HepG2 (cell line): ENCODE data around the gene VPS13D. TPM values are rescaled to one million over a fixed set of nuclear protein-coding genes. Genes with fewer than 3 reads are reported as not detected.

Experiments
- ATAC-seq: fragments of 200-7000 bp; cut with Tn5 transposase; 3 replicates; pipeline ENCODE4 v1.9.1; 2020; ENCODE audit warnings: mild to moderate bottlenecking, moderate library complexity
- BruUV-seq: library from RNA; stranded (reverse); fragments of 400-500 nt; replicated peaks from 2 replicates; lab custom pipeline; 2021; lab: Mats Ljungman, UMichigan
- CTCF ChIA-PET: fragments of 300-600 bp; formaldehyde crosslinking; extraction: SDS; loops from one replicate; lab custom pipeline; 2021; ENCODE audit warnings: low total read pairs, inconsistent platforms, low intra/inter-chr PET ratio; lab: Yijun Ruan, JAX
- POLR2A ChIA-PET: fragments of 350-600 bp; sonication (Branson Sonifier 250); formaldehyde crosslinking; loops from one replicate; lab custom pipeline; 2020; ENCODE audit warnings: antibody characterized with exemption, inconsistent platforms; lab: Yijun Ruan, JAX
- DNase-seq: peaks from one replicate; pipeline ENCODE4 v3.0.0-alpha.2; 2015; ENCODE audit warnings: low spot score
- FAIRE-seq: peaks from 3 replicates; lab custom pipeline; 2011; peaks lifted over from hg19 to GRCh38; lab: Jason Lieb, UNC
- H2AFZ ChIP-seq: one replicate; pipeline ENCODE4 v1.6.1; 2011; ENCODE audit warnings: low read length, inconsistent platforms
- H3K27ac ChIP-seq: fragments of 300-600 bp; 3 replicates; pipeline ENCODE4 v1.8.0; 2011; ENCODE audit warnings: mixed run types, mild to moderate bottlenecking, mixed read lengths, low read length, inconsistent platforms; ENCODE audit not compliant: insufficient read depth; ENCODE audit errors: extremely low read length
- H3K27me3 ChIP-seq, 2 experiments: fragments of 200-600 bp in 1 of 2; 2 replicates in 1 of 2; 3 replicates in 1 of 2; pipeline versions ENCODE4 v1.6.0 to v1.8.0; 2011; ENCODE audit warnings: low read length in 2 of 2, mild to moderate bottlenecking in 2 of 2, moderate library complexity in 2 of 2, inconsistent platforms in 1 of 2; ENCODE audit not compliant: insufficient read depth in 2 of 2, control insufficient read depth in 1 of 2
- H3K36me3 ChIP-seq, 2 experiments: fragments of 200-600 bp in 1 of 2; replicated peaks in 1 of 2; 2 replicates in 1 of 2; 3 replicates in 1 of 2; pipeline versions ENCODE4 v1.5.1 to v1.8.0; 2011; ENCODE audit warnings: low read length in 2 of 2, inconsistent platforms in 1 of 2; ENCODE audit not compliant: insufficient read depth in 2 of 2, control insufficient read depth in 1 of 2
- H3K4me1 ChIP-seq: 2 replicates; pipeline ENCODE4 v1.5.1; 2012; ENCODE audit warnings: low read length, inconsistent platforms; ENCODE audit not compliant: insufficient read depth
- H3K4me2 ChIP-seq: 2 replicates; pipeline ENCODE4 v1.6.0; 2011; ENCODE audit warnings: low read depth, low read length, inconsistent platforms
- H3K4me3 ChIP-seq, 3 experiments: fragments of 200-600 bp in 1 of 3; sonication (generic), shearing (Covaris generic) in 1 of 3; replicated peaks in 1 of 3; 2 replicates each; pipeline ENCODE4 v1.5.1; 2011 to 2016; ENCODE audit warnings: low read length in 3 of 3, inconsistent platforms in 2 of 3, low read depth in 2 of 3, mild to moderate bottlenecking in 2 of 3, control low read depth in 1 of 3, mixed read lengths in 1 of 3; ENCODE audit not compliant: insufficient read depth in 1 of 3
- H3K79me2 ChIP-seq: one replicate; pipeline ENCODE4 v1.6.1; 2011; ENCODE audit warnings: low read length, inconsistent platforms; ENCODE audit not compliant: insufficient read depth
- H3K9ac ChIP-seq: 2 replicates; pipeline ENCODE4 v1.6.0; 2011; ENCODE audit warnings: mild to moderate bottlenecking, low read depth, low read length, inconsistent platforms; ENCODE audit not compliant: insufficient read depth
- H3K9me3 ChIP-seq: 2 replicates; pipeline ENCODE4 v1.5.1; 2012; ENCODE audit warnings: mild to moderate bottlenecking, low read length
- H4K20me1 ChIP-seq: 2 replicates; pipeline ENCODE4 v1.6.0; 2011; ENCODE audit warnings: inconsistent platforms, mild to moderate bottlenecking, low read length, moderate library complexity; ENCODE audit not compliant: insufficient read depth
- ELF3 ChIP-seq: IDR thresholded peaks from 2 replicates; pipeline ENCODE4 v1.6.1; 2016; ENCODE audit warnings: missing genetic modification reagents, missing compliant biosample characterization
- LRRFIP1 ChIP-seq: sonication (generic); formaldehyde crosslinking; conservative IDR thresholded peaks from 2 replicates; pipeline ENCODE4 v1.4.0; 2020; ENCODE audit warnings: missing genetic modification reagents
- PAXIP1 ChIP-seq: sonication (generic); formaldehyde crosslinking; conservative IDR thresholded peaks from 2 replicates; pipeline ENCODE4 v1.4.0; 2020; ENCODE audit warnings: mild to moderate bottlenecking, missing genetic modification reagents, moderate library complexity
- REPIN1 ChIP-seq: sonication (generic); formaldehyde crosslinking; IDR thresholded peaks from 2 replicates; pipeline ENCODE4 v1.8.0; 2022; ENCODE audit warnings: missing genetic modification reagents, low read depth, mild to moderate bottlenecking, borderline replicate concordance
- RFX1 ChIP-seq: fragments of 450-650 bp; IDR thresholded peaks from 2 replicates; pipeline ENCODE4 v1.6.1; 2017
- RFX5 ChIP-seq: IDR thresholded peaks from 2 replicates; pipeline ENCODE4 v1.6.1; 2011; ENCODE audit warnings: low read depth, low read length, improper control_type of control experiment
- SAFB2 ChIP-seq: sonication (generic); formaldehyde crosslinking; IDR thresholded peaks from 2 replicates; pipeline ENCODE4 v1.5.1; 2020; ENCODE audit warnings: missing genetic modification reagents, low read depth, mild to moderate bottlenecking, borderline replicate concordance
- ZNF18 ChIP-seq: sonication (generic); formaldehyde crosslinking; IDR thresholded peaks from 2 replicates; pipeline ENCODE4 v1.8.0; 2022; ENCODE audit warnings: mild to moderate bottlenecking, missing genetic modification reagents; ENCODE audit not compliant: insufficient replicate concordance
- ZNF33B ChIP-seq: sonication (generic); formaldehyde crosslinking; IDR thresholded peaks from 2 replicates; pipeline ENCODE4 v1.5.1; 2020; ENCODE audit warnings: mild to moderate bottlenecking, missing genetic modification reagents
- ZNF414 ChIP-seq: sonication (generic); formaldehyde crosslinking; IDR thresholded peaks from 2 replicates; pipeline ENCODE4 v1.5.0; 2020; ENCODE audit warnings: missing genetic modification reagents
- ZNF557 ChIP-seq: sonication (generic); formaldehyde crosslinking; IDR thresholded peaks from 2 replicates; pipeline ENCODE4 v1.4.0; 2020; ENCODE audit warnings: missing genetic modification reagents
- ZNF605 ChIP-seq: sonication (generic); formaldehyde crosslinking; IDR thresholded peaks from 2 replicates; pipeline ENCODE4 v1.8.0; 2022; ENCODE audit warnings: mild to moderate bottlenecking, missing genetic modification reagents
- ZNF784 ChIP-seq: sonication (generic); formaldehyde crosslinking; IDR thresholded peaks from 2 replicates; pipeline ENCODE4 v1.5.1; 2020; ENCODE audit warnings: missing genetic modification reagents, mild to moderate bottlenecking, borderline replicate concordance
- WGBS: methylation state at CpG from one replicate; pipeline ENCODE4 v1.1.6; 2017; ENCODE audit warnings: low lambda C conversion rate; 5-methylcytosine and 5-hydroxymethylcytosine counted together
- in situ Hi-C: cut with HindIII; loops from 2 replicates; pipeline ENCODE4 v1.10.0; 2017; ENCODE audit warnings: low pct_unique_long_range_greater_than_20kb; ENCODE audit not compliant: extremely low pct_ligation_motif_present
- intact Hi-C: fragments of 100-400 bp; cut with micrococcal nuclease; formaldehyde crosslinking; loops from one replicate; pipeline ENCODE4 v1.10.0; 2022; ENCODE audit not compliant: unreplicated experiment
- polyA plus RNA-seq, 8 experiments: library from polyadenylated mRNA; depleted of rRNA in 3 of 8; stranded (reverse) in 7 of 8; unstranded in 1 of 8; fragments of >200 nt; fragmentation: Illumina TruSeq in 4 of 8; extraction: Trizol in 4 of 8; gene quantifications; 2 replicates each; pipeline versions ENCODE4 v1.2.1 to v1.2.3, GENCODE V29; 2011 to 2016; ENCODE audit warnings: low read depth in 4 of 8, missing spikeins in 1 of 8, mixed read lengths in 1 of 8; ENCODE audit not compliant: insufficient read depth in 1 of 8
- total RNA-seq, 5 experiments: library from RNA; depleted of rRNA; stranded (reverse); fragments of >200 nt; fragmentation: Illumina TruSeq; extraction: Trizol; gene quantifications; 2 replicates each; pipeline ENCODE4 v1.2.3, GENCODE V29; 2016; ENCODE audit warnings: low read depth in 1 of 5

The VPS13D gene
- total and polyA plus RNA-seq, 2 of the 13 experiments (the other 11 are each of a cell fraction or from before 2014, with no cell fraction given), result 8.6 to 13.9 TPM

GRCh38 chr1:12180315-12180714 lies 49.5 kb upstream of the VPS13D start (continued):
- no peak for TF ChIP-seq RFX5

GRCh38 chr1:12180903-12181302 lies 48.9 kb upstream of the VPS13D start:
- Histone ChIP-seq H4K20me1 (no peaks in the 10 kb centered on the region), H3K4me1 (peaks cover 33% of the 10 kb centered on the region), H3K27me3 (peaks cover 9 to 38% of the 10 kb centered on the region in 2 experiments; a peak in 4 of 5 replicates), H3K27ac (no peak overlapping the region), H3K36me3 (no peaks in the 10 kb centered on the region), H3K9ac (no peak overlapping the region), H3K4me2 (no peak overlapping the region), H3K4me3 (no peak overlapping the region), H3K79me2 (no peaks in the 10 kb centered on the region), H2AFZ (no peak overlapping the region), H3K9me3 (no peaks in the 10 kb centered on the region)
- in situ Hi-C loops, result no loop called here
- WGBS, result 17% methylated on average over 3 of the region's 7 CpGs
- DNase-seq (no peak), ATAC-seq (no peak), FAIRE-seq (no peak)
- CTCF ChIA-PET, result no interaction called here
- intact Hi-C loops, result no loop called here
- no TSS peak for BruUV-seq
- POLR2A ChIA-PET, result no interaction called here
- TF ChIP-seq LRRFIP1 (CRISPR knock-in tag), result no peak
- no peak for TF ChIP-seq ZNF33B (CRISPR knock-in tag)
- no peak for TF ChIP-seq ZNF784 (CRISPR knock-in tag)
- no peak for TF ChIP-seq ZNF18 (CRISPR knock-in tag)
- TF ChIP-seq ELF3 (CRISPR knock-in tag), result no peak
- no peak for TF ChIP-seq RFX1
- no peak for TF ChIP-seq SAFB2 (CRISPR knock-in tag)
- TF ChIP-seq PAXIP1 (CRISPR knock-in tag), result no peak
- TF ChIP-seq ZNF414 (CRISPR knock-in tag), result no peak
- TF ChIP-seq ZNF557 (CRISPR knock-in tag), result no peak
- TF ChIP-seq ZNF605, result no peak
- TF ChIP-seq REPIN1 (CRISPR knock-in tag), result no peak
